CD14-positive monocyte (primary cell): Measurements from ENCODE around the gene LINC01488. TPM values are rescaled to one million over a fixed set of nuclear protein-coding genes. Genes with fewer than 3 reads are reported as not detected.

Source experiments
- DNase-seq, 3 donors: peaks; one replicate each; pipeline ENCODE4 v3.0.0-alpha.2; 2011 to 2022
- H2AFZ ChIP-seq: 2 replicates; pipeline ENCODE4 v1.6.0; 2012; ENCODE audit warnings: mild to moderate bottlenecking, low read depth, low read length, inconsistent platforms; ENCODE audit not compliant: insufficient read depth, poor library complexity, severe bottlenecking
- H3K27ac ChIP-seq, 2 donors: 1 replicate in 1 of 2; 2 replicates in 1 of 2; pipeline ENCODE4 v1.5.1; 2012 to 2013; ENCODE audit warnings: low read length in 2 of 2, control low read depth in 1 of 2, inconsistent platforms in 1 of 2, low read depth in 1 of 2, mild to moderate bottlenecking in 1 of 2
- H3K27me3 ChIP-seq, 2 donors: one replicate each; pipeline versions ENCODE4 v1.6.0 to v1.6.1; 2011 to 2013; ENCODE audit warnings: low read length in 2 of 2; ENCODE audit not compliant: control insufficient read depth in 2 of 2, insufficient read depth in 2 of 2
- H3K36me3 ChIP-seq, 2 donors: replicated peaks in 1 of 2; 1 replicate in 1 of 2; 2 replicates in 1 of 2; pipeline versions ENCODE4 v1.5.1 to v1.6.1; 2012 to 2013; ENCODE audit warnings: low read length in 2 of 2, control low read depth in 1 of 2, inconsistent platforms in 1 of 2, mild to moderate bottlenecking in 1 of 2; ENCODE audit not compliant: insufficient read depth in 2 of 2, control insufficient read depth in 1 of 2
- H3K4me1 ChIP-seq, 2 donors: 1 replicate in 1 of 2; 2 replicates in 1 of 2; pipeline versions ENCODE4 v1.5.1 to v1.6.1; 2012 to 2013; ENCODE audit warnings: low read length in 2 of 2, control low read depth in 1 of 2, inconsistent platforms in 1 of 2, mild to moderate bottlenecking in 1 of 2, moderate library complexity in 1 of 2; ENCODE audit not compliant: insufficient read depth in 2 of 2, control insufficient read depth in 1 of 2
- H3K4me2 ChIP-seq: replicated peaks from 2 replicates; pipeline ENCODE3; 2012; ENCODE audit warnings: low read length, moderate library complexity, mild to moderate bottlenecking; ENCODE audit not compliant: poor library complexity, severe bottlenecking; ENCODE audit errors: extremely low read depth
- H3K4me3 ChIP-seq, 3 experiments: fragments of 200-600 bp in 1 of 3; sonication (generic) in 1 of 3; replicated peaks in 1 of 3; 1 replicate in 2 of 3; 2 replicates in 1 of 3; pipeline ENCODE4 v1.5.1; 2011 to 2013; ENCODE audit warnings: low read length in 3 of 3, mild to moderate bottlenecking in 3 of 3, control low read depth in 2 of 3, low read depth in 2 of 3, inconsistent platforms in 1 of 3, moderate library complexity in 1 of 3
- H3K79me2 ChIP-seq: 2 replicates; pipeline ENCODE4 v1.6.0; 2012; ENCODE audit warnings: mild to moderate bottlenecking, control low read depth, inconsistent platforms, low read length, moderate library complexity; ENCODE audit not compliant: insufficient read depth
- H3K9ac ChIP-seq: 2 replicates; pipeline ENCODE4 v1.6.0; 2017; ENCODE audit warnings: low read length, mild to moderate bottlenecking; ENCODE audit not compliant: insufficient read depth, poor library complexity, severe bottlenecking
- H3K9me3 ChIP-seq, 2 donors: replicated peaks in 1 of 2; 1 replicate in 1 of 2; 2 replicates in 1 of 2; pipeline versions ENCODE4 v1.5.1 to v1.6.1; 2012 to 2013; ENCODE audit warnings: low read length in 2 of 2, control low read depth in 1 of 2; ENCODE audit not compliant: control insufficient read depth in 1 of 2, insufficient read depth in 1 of 2
- H4K20me1 ChIP-seq: 2 replicates; pipeline ENCODE4 v1.6.0; 2012; ENCODE audit warnings: mild to moderate bottlenecking, low read length, control low read depth, moderate library complexity; ENCODE audit not compliant: insufficient read depth
- H3K27ac Mint-ChIP-seq, 7 donors: one replicate each; pipeline ENCODE4 v1.8.0; 2020; ENCODE audit warnings: mild to moderate bottlenecking in 7 of 7, mixed read lengths in 7 of 7, moderate library complexity in 6 of 7, inconsistent platforms in 2 of 7
- H3K27me3 Mint-ChIP-seq, 3 donors: one replicate each; pipeline ENCODE4 v1.8.0; 2021 to 2022; ENCODE audit warnings: low read depth in 3 of 3, mild to moderate bottlenecking in 3 of 3, mixed read lengths in 3 of 3, moderate library complexity in 3 of 3, inconsistent platforms in 1 of 3
- H3K36me3 Mint-ChIP-seq, 2 donors: one replicate each; pipeline ENCODE4 v1.8.0; 2020; ENCODE audit warnings: mixed read lengths in 2 of 2, inconsistent platforms in 1 of 2, mild to moderate bottlenecking in 1 of 2
- H3K4me1 Mint-ChIP-seq: one replicate; pipeline ENCODE4 v1.8.0; 2020; ENCODE audit warnings: mild to moderate bottlenecking, mixed read lengths
- H3K4me3 Mint-ChIP-seq, 2 donors: one replicate each; pipeline ENCODE4 v1.8.0; 2020; ENCODE audit warnings: mild to moderate bottlenecking in 2 of 2, mixed read lengths in 2 of 2, moderate library complexity in 1 of 2
- H3K9me3 Mint-ChIP-seq, 7 donors: one replicate each; pipeline ENCODE4 v1.8.0; 2020 to 2022; ENCODE audit warnings: mixed read lengths in 7 of 7, mild to moderate bottlenecking in 6 of 7, moderate library complexity in 6 of 7, inconsistent platforms in 2 of 7
- WGBS: methylation state at CpG from one replicate; pipeline ENCODE4 v1.1.5; 2013; ENCODE audit warnings: missing lambda C conversion rate; ENCODE audit not compliant: insufficient coverage; 5-methylcytosine and 5-hydroxymethylcytosine counted together
- intact Hi-C, 2 donors: fragments of 100-400 bp; cut with micrococcal nuclease; formaldehyde crosslinking; loops; one replicate each; pipeline versions ENCODE4 v1.15.0 to v1.15.1; 2023
- polyA plus RNA-seq, 3 donors: library from polyadenylated mRNA; depleted of rRNA in 1 of 3; unstranded in 2 of 3; stranded (reverse) in 1 of 3; fragments of 300-500 nt in 2 of 3; fragments of >200 nt in 1 of 3; fragmentation: Illumina TruSeq in 2 of 3; gene quantifications; 1 replicate in 2 of 3; 2 replicates in 1 of 3; pipeline ENCODE4 v1.2.3, GENCODE V29; 2012 to 2021
- TF ChIP-seq, protein P1 (sequence below): fragments of 200-600 bp; IDR thresholded peaks from one replicate; pipeline ENCODE4 v1.8.0; 2022; ENCODE audit warnings: antibody characterized with exemption, mild to moderate bottlenecking

LINC01488 gene
- polyA plus RNA-seq, 3 donors: not detected

DNA sequence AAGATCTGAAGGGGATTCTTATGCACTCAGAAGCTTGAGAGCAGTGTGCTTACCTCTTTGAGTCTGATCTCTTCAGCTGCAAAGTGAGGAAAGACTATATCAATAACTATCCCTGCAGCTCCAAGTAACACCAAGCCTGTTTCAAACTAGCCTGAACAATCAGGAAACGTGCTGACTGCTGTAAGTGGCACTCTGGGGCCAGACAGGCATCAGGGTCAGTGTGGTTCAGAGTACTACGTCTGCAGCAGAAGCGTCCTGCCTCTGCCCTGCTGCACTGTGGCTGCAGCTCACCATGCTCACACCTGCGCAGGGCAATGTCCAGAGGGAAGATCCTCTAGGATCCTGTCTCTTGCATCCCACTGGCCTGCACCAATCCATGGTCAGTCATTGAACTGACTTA, 25.5 kb upstream of the LINC01488 start:
- peaks cover 7 to 13% (median 10%) of the 10 kb centered on the region in 3 donors for H3K27me3 Mint-ChIP-seq
- Histone ChIP-seq H3K27me3 (peaks cover 0 to 4% of the 10 kb centered on the region in 2 donors), H3K4me3 (no peak overlapping the region), H2AFZ (no peak overlapping the region), H3K9ac (no peak overlapping the region), H3K9me3 (peaks cover 15% of the 10 kb centered on the region in 2 donors), H3K36me3 (no peaks in the 10 kb centered on the region), H4K20me1 (no peaks in the 10 kb centered on the region), H3K27ac (no peak overlapping the region), H3K4me1 (no peaks in the 10 kb centered on the region), H3K4me2 (no peak overlapping the region), H3K79me2 (no peaks in the 10 kb centered on the region)
- no peak overlapping the region for H3K27ac Mint-ChIP-seq
- intact Hi-C loops: no loop called here
- H3K36me3 Mint-ChIP-seq: no peaks in the 10 kb centered on the region
- DNase-seq: no peak
- 95% methylated on average over 4 of the region's 4 CpGs for WGBS
- TF ChIP-seq, protein P1, sequence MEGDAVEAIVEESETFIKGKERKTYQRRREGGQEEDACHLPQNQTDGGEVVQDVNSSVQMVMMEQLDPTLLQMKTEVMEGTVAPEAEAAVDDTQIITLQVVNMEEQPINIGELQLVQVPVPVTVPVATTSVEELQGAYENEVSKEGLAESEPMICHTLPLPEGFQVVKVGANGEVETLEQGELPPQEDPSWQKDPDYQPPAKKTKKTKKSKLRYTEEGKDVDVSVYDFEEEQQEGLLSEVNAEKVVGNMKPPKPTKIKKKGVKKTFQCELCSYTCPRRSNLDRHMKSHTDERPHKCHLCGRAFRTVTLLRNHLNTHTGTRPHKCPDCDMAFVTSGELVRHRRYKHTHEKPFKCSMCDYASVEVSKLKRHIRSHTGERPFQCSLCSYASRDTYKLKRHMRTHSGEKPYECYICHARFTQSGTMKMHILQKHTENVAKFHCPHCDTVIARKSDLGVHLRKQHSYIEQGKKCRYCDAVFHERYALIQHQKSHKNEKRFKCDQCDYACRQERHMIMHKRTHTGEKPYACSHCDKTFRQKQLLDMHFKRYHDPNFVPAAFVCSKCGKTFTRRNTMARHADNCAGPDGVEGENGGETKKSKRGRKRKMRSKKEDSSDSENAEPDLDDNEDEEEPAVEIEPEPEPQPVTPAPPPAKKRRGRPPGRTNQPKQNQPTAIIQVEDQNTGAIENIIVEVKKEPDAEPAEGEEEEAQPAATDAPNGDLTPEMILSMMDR: no peak
- H3K4me3 Mint-ChIP-seq: no peak overlapping the region
- H3K4me1 Mint-ChIP-seq: no peaks in the 10 kb centered on the region
- H3K9me3 Mint-ChIP-seq: peaks cover 10 to 30% (median 24%) of the 10 kb centered on the region in 7 donors

DNA sequence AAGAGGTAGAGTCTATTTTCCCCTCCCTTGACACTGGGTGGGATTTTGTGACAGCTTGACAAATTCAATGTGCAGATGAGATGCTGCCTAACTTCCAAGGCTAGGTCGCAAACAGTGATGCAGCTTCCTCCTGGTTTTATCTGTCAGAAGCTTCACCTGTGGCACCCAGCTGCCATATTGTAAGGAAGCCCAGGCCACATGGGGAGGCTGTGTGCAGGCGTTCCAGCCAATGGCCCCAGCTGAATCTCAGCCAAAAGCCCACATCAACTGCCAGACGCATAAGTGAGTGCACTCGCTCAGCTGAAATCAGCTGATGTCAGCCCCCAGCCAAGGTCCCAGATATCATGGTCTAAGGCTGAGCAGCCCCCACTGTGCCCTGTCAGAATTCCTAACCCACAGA, 24.8 kb upstream of the LINC01488 start:
- H3K36me3 Mint-ChIP-seq: no peaks in the 10 kb centered on the region
- no peak overlapping the region for H3K4me3 Mint-ChIP-seq
- H3K27me3 Mint-ChIP-seq: peaks cover 4 to 10% (median 4%) of the 10 kb centered on the region in 3 donors
- no peaks in the 10 kb centered on the region for H3K4me1 Mint-ChIP-seq
- TF ChIP-seq, protein P1: no peak
- Histone ChIP-seq H3K79me2 (no peaks in the 10 kb centered on the region), H2AFZ (no peak overlapping the region), H4K20me1 (no peaks in the 10 kb centered on the region), H3K9ac (no peak overlapping the region), H3K27ac (no peak overlapping the region), H3K4me2 (no peak overlapping the region), H3K9me3 (peaks cover 16 to 21% of the 10 kb centered on the region in 2 donors), H3K4me1 (no peaks in the 10 kb centered on the region), H3K36me3 (no peaks in the 10 kb centered on the region), H3K27me3 (no peaks in the 10 kb centered on the region), H3K4me3 (no peak overlapping the region)
- intact Hi-C loops: no loop called here
- peaks cover 13 to 33% (median 28%) of the 10 kb centered on the region in 7 donors for H3K9me3 Mint-ChIP-seq
- 87% methylated on average over 4 of the region's 4 CpGs for WGBS
- H3K27ac Mint-ChIP-seq: no peak overlapping the region
- no peak for DNase-seq
